ENCODE results near the gene TRIO.

Gene TRIO

GRCh38 chr5:14171621-14172020 lies 28.5 kb downstream of the TRIO start:
- DNase-seq (ENCODE audit: low read depth, low spot score): no peak
- H3K27ac ChIP-seq: 0 out of 2 replicates have a peak overlapping the region, but pooled peaks have one; percentile 30
- H3K4me3 ChIP-seq: no peak overlapping the region
- H3K36me3 ChIP-seq (ENCODE audit: insufficient read depth, low read length): no peaks in the 10 kb centered on the region
- H3K9ac ChIP-seq (ENCODE audit: insufficient read length): no peak overlapping the region
- H3K9me3 ChIP-seq (ENCODE audit: low read depth, low read length): no peaks in the 10 kb centered on the region
- no peak for TF ChIP-seq EZH2 (IDR thresholded peaks at IDR 0.05)
- no peak for TF ChIP-seq FOXP2 (optimal IDR thresholded peaks at IDR 0.05; ENCODE audit: control extremely low read depth, extremely low read length, insufficient read depth)
- no peak for TF ChIP-seq POLR2AphosphoS5 (IDR thresholded peaks at IDR 0.05; ENCODE audit: borderline replicate concordance, low read depth, low read length)

- no peak overlapping the region for H3K4me3 ChIP-seq
- H3K9me3 ChIP-seq (ENCODE audit: low read depth, low read length): no peaks in the 10 kb centered on the region
- DNase-seq (ENCODE audit: low read depth, low spot score): no peak
- H3K27ac ChIP-seq: 0 out of 2 replicates have a peak overlapping the region, but pooled peaks have one; percentile 30
- TF ChIP-seq POLR2AphosphoS5 (IDR thresholded peaks at IDR 0.05; ENCODE audit: borderline replicate concordance, low read depth, low read length) (no peak), EZH2 (IDR thresholded peaks at IDR 0.05) (no peak), FOXP2 (optimal IDR thresholded peaks at IDR 0.05; ENCODE audit: control extremely low read depth, extremely low read length, insufficient read depth) (no peak)
- no peaks in the 10 kb centered on the region for H3K36me3 ChIP-seq (ENCODE audit: insufficient read depth, low read length)
- no peak overlapping the region for H3K9ac ChIP-seq (ENCODE audit: insufficient read length)
Observed at GRCh38 chr5:14172149-14172795, 29.1 kb downstream of the TRIO start.

GRCh38 chr5:14173377-14174229 lies 30.5 kb downstream of the TRIO start:
- Histone ChIP-seq H3K27ac (peak overlapping the region; percentile 60; the same call in 1 of the 2 replicates), H3K9me3 (ENCODE audit: low read depth, low read length) (no peaks in the 10 kb centered on the region), H3K9ac (ENCODE audit: insufficient read length) (peak overlapping the region; percentile 30), H3K36me3 (ENCODE audit: insufficient read depth, low read length) (no peaks in the 10 kb centered on the region), H3K4me3 (peak overlapping the region; percentile 72)
- no peak for TF ChIP-seq POLR2AphosphoS5 (IDR thresholded peaks at IDR 0.05; ENCODE audit: borderline replicate concordance, low read depth, low read length)
- no peak for TF ChIP-seq EZH2 (IDR thresholded peaks at IDR 0.05)
- no peak for TF ChIP-seq FOXP2 (optimal IDR thresholded peaks at IDR 0.05; ENCODE audit: control extremely low read depth, extremely low read length, insufficient read depth)
- DNase-seq (ENCODE audit: low read depth, low spot score): no peak

GRCh38 chr5:14174230-14174636 lies 31.1 kb downstream of the TRIO start:
- Histone ChIP-seq H3K27ac (peak overlapping the region; percentile 60; the same call in 1 of the 2 replicates), H3K4me3 (peak overlapping the region; percentile 72), H3K9ac (ENCODE audit: insufficient read length) (peak overlapping the region; percentile 30), H3K9me3 (ENCODE audit: low read depth, low read length) (no peaks in the 10 kb centered on the region), H3K36me3 (ENCODE audit: insufficient read depth, low read length) (no peaks in the 10 kb centered on the region)
- no peak for TF ChIP-seq POLR2AphosphoS5 (IDR thresholded peaks at IDR 0.05; ENCODE audit: borderline replicate concordance, low read depth, low read length)
- no peak for TF ChIP-seq EZH2 (IDR thresholded peaks at IDR 0.05)
- TF ChIP-seq FOXP2 (optimal IDR thresholded peaks at IDR 0.05; ENCODE audit: control extremely low read depth, extremely low read length, insufficient read depth): no peak
- DNase-seq (ENCODE audit: low read depth, low spot score): no peak

GRCh38 chr5:14175381-14175780 lies 32.2 kb downstream of the TRIO start:
- H3K9ac ChIP-seq (ENCODE audit: insufficient read length): no peak overlapping the region
- TF ChIP-seq EZH2 (IDR thresholded peaks at IDR 0.05) (no peak), FOXP2 (optimal IDR thresholded peaks at IDR 0.05; ENCODE audit: control extremely low read depth, extremely low read length, insufficient read depth) (no peak), POLR2AphosphoS5 (IDR thresholded peaks at IDR 0.05; ENCODE audit: borderline replicate concordance, low read depth, low read length) (no peak)
- H3K27ac ChIP-seq: no peak overlapping the region
- H3K4me3 ChIP-seq: no peak overlapping the region
- no peak for DNase-seq (ENCODE audit: low read depth, low spot score)
- no peaks in the 10 kb centered on the region for H3K36me3 ChIP-seq (ENCODE audit: insufficient read depth, low read length)
- no peaks in the 10 kb centered on the region for H3K9me3 ChIP-seq (ENCODE audit: low read depth, low read length)

- DNase-seq (ENCODE audit: low read depth, low spot score): no peak
- Histone ChIP-seq H3K4me3 (no peak overlapping the region), H3K27ac (no peak overlapping the region), H3K36me3 (ENCODE audit: insufficient read depth, low read length) (no peaks in the 10 kb centered on the region), H3K9me3 (ENCODE audit: low read depth, low read length) (no peaks in the 10 kb centered on the region), H3K9ac (ENCODE audit: insufficient read length) (no peak overlapping the region)
- no peak for TF ChIP-seq FOXP2 (optimal IDR thresholded peaks at IDR 0.05; ENCODE audit: control extremely low read depth, extremely low read length, insufficient read depth)
- TF ChIP-seq POLR2AphosphoS5 (IDR thresholded peaks at IDR 0.05; ENCODE audit: borderline replicate concordance, low read depth, low read length): no peak
- TF ChIP-seq EZH2 (IDR thresholded peaks at IDR 0.05): no peak
Observed at GRCh38 chr5:14176888-14177287, 33.7 kb downstream of the TRIO start.

- no peak overlapping the region for H3K9ac ChIP-seq (ENCODE audit: insufficient read length)
Observed at GRCh38 chr5:14177634-14178033, 34.5 kb downstream of the TRIO start.

GRCh38 chr5:14178091-14178490 lies 34.9 kb downstream of the TRIO start:
- Histone ChIP-seq H3K27ac (no peak overlapping the region), H3K36me3 (ENCODE audit: insufficient read depth, low read length) (no peaks in the 10 kb centered on the region), H3K9me3 (ENCODE audit: low read depth, low read length) (no peaks in the 10 kb centered on the region), H3K9ac (ENCODE audit: insufficient read length) (no peak overlapping the region), H3K4me3 (no peak overlapping the region)
- no peak for TF ChIP-seq FOXP2 (optimal IDR thresholded peaks at IDR 0.05; ENCODE audit: control extremely low read depth, extremely low read length, insufficient read depth)
- no peak for TF ChIP-seq POLR2AphosphoS5 (IDR thresholded peaks at IDR 0.05; ENCODE audit: borderline replicate concordance, low read depth, low read length)
- TF ChIP-seq EZH2 (IDR thresholded peaks at IDR 0.05): no peak
- no peak for DNase-seq (ENCODE audit: low read depth, low spot score)

More at GRCh38 chr5:14177634-14178033, 34.5 kb downstream of the TRIO start:
- no peak overlapping the region for H3K4me3 ChIP-seq
- H3K9me3 ChIP-seq (ENCODE audit: low read depth, low read length): no peaks in the 10 kb centered on the region
- H3K27ac ChIP-seq: no peak overlapping the region
- no peak for DNase-seq (ENCODE audit: low read depth, low spot score)
- no peak for TF ChIP-seq FOXP2 (optimal IDR thresholded peaks at IDR 0.05; ENCODE audit: control extremely low read depth, extremely low read length, insufficient read depth)
- no peak for TF ChIP-seq POLR2AphosphoS5 (IDR thresholded peaks at IDR 0.05; ENCODE audit: borderline replicate concordance, low read depth, low read length)
- no peak for TF ChIP-seq EZH2 (IDR thresholded peaks at IDR 0.05)
- no peaks in the 10 kb centered on the region for H3K36me3 ChIP-seq (ENCODE audit: insufficient read depth, low read length)
